DND-41 (cell line): ENCODE data around the gene ZBTB39.

Source experiments
- EZH2 ChIP-seq: IDR thresholded peaks from 3 replicates; pipeline ENCODE4 v1.6.1; 2012; ENCODE audit warnings: borderline replicate concordance, low read depth, mild to moderate bottlenecking, moderate library complexity, low read length, inconsistent platforms; ENCODE audit not compliant: severe bottlenecking
- TF ChIP-seq, protein P1 (sequence below): IDR thresholded peaks from 2 replicates; pipeline ENCODE4 v1.5.1; 2012; ENCODE audit warnings: borderline replicate concordance, low read length, moderate library complexity, mild to moderate bottlenecking; ENCODE audit not compliant: poor library complexity, severe bottlenecking; ENCODE audit errors: extremely low read depth

GRCh38 chr12:56998316-56998715 lies 8.0 kb downstream of the ZBTB39 start:
- TF ChIP-seq, protein P1, sequence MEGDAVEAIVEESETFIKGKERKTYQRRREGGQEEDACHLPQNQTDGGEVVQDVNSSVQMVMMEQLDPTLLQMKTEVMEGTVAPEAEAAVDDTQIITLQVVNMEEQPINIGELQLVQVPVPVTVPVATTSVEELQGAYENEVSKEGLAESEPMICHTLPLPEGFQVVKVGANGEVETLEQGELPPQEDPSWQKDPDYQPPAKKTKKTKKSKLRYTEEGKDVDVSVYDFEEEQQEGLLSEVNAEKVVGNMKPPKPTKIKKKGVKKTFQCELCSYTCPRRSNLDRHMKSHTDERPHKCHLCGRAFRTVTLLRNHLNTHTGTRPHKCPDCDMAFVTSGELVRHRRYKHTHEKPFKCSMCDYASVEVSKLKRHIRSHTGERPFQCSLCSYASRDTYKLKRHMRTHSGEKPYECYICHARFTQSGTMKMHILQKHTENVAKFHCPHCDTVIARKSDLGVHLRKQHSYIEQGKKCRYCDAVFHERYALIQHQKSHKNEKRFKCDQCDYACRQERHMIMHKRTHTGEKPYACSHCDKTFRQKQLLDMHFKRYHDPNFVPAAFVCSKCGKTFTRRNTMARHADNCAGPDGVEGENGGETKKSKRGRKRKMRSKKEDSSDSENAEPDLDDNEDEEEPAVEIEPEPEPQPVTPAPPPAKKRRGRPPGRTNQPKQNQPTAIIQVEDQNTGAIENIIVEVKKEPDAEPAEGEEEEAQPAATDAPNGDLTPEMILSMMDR = no peak
- TF ChIP-seq EZH2 = no peak
